ENCODE results near the gene PEX5L.
A peak's percentile ranks its signal among the peaks of the same experiment; 100 is the strongest.

PEX5L gene

DNA sequence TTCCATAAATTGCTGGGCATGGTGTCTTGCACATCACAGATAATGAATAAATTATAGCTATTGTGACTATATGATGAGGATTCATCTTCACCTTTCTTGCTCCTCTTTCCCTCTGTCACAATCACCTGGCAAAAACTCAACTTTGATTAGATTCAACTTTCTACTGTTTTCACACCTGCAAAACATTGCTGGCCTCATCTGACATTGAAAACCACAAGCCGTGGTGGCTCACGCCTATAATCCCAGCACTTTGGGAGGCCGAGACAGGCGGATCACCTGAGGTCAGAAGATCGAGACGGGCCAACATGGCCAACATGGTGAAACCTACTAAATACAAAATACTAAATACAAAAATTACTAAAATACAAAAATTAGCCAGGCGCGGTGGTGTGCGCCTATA is 12.7 kb upstream of the PEX5L start:
- TF ChIP-seq, protein P1, sequence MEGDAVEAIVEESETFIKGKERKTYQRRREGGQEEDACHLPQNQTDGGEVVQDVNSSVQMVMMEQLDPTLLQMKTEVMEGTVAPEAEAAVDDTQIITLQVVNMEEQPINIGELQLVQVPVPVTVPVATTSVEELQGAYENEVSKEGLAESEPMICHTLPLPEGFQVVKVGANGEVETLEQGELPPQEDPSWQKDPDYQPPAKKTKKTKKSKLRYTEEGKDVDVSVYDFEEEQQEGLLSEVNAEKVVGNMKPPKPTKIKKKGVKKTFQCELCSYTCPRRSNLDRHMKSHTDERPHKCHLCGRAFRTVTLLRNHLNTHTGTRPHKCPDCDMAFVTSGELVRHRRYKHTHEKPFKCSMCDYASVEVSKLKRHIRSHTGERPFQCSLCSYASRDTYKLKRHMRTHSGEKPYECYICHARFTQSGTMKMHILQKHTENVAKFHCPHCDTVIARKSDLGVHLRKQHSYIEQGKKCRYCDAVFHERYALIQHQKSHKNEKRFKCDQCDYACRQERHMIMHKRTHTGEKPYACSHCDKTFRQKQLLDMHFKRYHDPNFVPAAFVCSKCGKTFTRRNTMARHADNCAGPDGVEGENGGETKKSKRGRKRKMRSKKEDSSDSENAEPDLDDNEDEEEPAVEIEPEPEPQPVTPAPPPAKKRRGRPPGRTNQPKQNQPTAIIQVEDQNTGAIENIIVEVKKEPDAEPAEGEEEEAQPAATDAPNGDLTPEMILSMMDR (IDR thresholded peaks at IDR 0.05; ENCODE audit: borderline replicate concordance, insufficient read depth, low read depth, low read length), result no peak
- H3K4me3 ChIP-seq (ENCODE audit: low read depth, low read length), result no peak overlapping the region

DNA sequence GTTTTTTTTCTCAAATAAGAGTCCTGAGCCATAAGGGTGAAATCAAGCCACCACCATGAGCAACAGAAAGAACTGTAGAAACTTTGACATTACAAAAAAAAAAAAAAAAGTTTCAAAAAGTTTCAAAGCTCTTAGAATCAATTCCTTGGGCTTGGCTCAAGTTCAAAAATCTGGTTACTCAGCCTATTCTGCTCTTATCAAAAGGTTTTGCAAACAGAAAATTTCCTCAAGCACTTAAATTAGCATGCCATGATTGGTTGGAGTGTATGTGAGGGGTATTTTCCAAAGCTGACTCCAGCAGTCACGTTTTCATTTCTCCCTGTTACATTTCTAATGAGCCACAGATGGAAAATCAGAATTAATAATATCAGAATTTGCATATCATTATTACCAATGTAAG is 12.1 kb upstream of the PEX5L start:
- TF ChIP-seq, protein P1 (IDR thresholded peaks at IDR 0.05; ENCODE audit: borderline replicate concordance, insufficient read depth, low read depth, low read length), result no peak
- no peak overlapping the region for H3K4me3 ChIP-seq (ENCODE audit: low read depth, low read length)

DNA sequence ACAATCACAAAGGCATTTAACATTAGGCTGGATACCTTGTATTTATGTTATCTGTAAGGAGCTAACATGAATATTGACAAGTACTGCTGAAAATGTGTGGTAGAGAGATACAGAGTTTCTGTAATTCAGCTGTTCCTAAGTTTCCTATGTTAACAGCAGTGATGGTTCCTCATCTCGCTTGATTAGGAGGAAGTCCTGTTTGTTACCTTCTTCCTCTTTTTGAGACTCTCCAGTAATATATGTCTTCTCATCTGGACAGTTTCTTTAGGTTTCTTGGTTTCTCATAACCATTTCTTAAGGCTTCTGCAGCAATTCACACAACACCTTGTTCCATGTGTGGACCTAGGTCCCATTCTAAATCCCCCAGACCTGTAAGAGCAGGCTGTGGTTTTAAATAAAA is 11.4 kb upstream of the PEX5L start:
- TF ChIP-seq, protein P1 (IDR thresholded peaks at IDR 0.05; ENCODE audit: borderline replicate concordance, insufficient read depth, low read depth, low read length), result no peak
- H3K4me3 ChIP-seq (ENCODE audit: low read depth, low read length), result no peak overlapping the region

DNA sequence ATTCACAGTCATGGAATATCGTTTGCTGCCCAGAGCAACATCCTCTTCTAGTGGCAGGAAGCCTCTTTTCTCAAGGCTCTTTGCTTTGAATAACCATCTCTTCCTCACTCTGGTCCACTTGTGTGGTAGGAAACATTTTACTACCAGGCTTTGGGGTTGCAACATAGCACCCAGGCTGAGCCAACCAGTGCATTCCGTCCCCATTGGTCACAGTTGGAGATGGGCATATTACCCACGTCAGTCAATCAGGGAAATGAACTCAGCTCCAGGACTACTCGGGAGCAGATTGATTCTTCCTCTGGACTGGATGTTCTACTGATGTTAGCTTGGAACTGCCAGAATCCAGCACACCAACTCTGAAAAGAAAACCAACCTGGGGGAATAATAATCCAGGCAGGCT is 4.2 kb upstream of the PEX5L start:
- H3K4me3 ChIP-seq (ENCODE audit: low read depth, low read length), result no peak overlapping the region
- TF ChIP-seq, protein P1 (IDR thresholded peaks at IDR 0.05; ENCODE audit: borderline replicate concordance, insufficient read depth, low read depth, low read length), result no peak

DNA sequence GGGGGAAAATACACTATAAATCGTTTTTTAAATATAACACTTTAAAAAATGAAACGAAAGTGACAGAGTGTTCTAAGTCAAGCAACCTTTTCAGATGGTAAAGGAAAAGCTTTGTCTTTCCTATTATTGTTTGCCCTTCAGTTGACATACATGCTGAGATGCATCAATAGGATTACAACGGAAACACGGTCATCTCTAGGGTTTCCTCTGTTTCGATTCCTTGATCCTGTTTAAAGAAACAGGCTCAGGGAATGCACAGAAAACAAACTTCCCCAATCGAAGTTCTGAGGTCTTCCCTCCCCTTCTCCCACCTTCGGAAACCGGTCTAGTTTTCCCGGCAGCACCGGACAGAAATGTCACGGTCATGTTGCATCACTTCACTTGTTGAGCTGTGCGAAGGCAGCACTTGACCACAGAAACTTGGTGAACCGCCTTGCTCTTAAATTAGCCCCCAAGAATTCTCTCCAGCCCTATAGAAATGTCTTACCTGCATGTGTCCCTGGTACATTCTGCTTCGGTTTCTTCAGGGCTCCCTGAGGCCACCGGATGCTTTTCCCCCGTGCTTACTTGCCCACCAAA is 556 bp downstream of the PEX5L start:
- H3K4me3 ChIP-seq (ENCODE audit: low read depth, low read length), result peak overlapping the region; percentile 49
- TF ChIP-seq, protein P1 (IDR thresholded peaks at IDR 0.05; ENCODE audit: borderline replicate concordance, insufficient read depth, low read depth, low read length), result no peak

DNA sequence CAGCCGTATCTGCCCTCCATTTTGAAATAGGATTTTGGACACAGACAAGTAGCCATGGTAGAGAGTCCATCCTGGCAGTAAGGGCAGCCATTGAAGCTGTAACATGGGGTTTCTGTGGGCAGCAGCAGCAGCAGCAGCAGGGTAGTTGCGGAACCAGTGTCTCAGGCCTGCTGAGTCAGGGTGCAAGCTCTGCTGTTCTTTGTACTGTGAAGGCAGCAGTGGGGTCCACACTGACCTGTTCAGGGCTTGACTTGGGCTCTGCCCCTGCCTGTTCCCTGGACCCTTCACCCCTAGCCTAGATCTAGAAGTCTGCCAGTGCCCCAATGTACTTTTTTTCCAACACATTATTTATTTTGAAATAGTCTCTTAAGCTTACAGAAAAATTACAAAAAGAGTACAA is 9.7 kb downstream of the PEX5L start:
- TF ChIP-seq, protein P1 (IDR thresholded peaks at IDR 0.05; ENCODE audit: borderline replicate concordance, insufficient read depth, low read depth, low read length), result no peak
- no peak overlapping the region for H3K4me3 ChIP-seq (ENCODE audit: low read depth, low read length)

DNA sequence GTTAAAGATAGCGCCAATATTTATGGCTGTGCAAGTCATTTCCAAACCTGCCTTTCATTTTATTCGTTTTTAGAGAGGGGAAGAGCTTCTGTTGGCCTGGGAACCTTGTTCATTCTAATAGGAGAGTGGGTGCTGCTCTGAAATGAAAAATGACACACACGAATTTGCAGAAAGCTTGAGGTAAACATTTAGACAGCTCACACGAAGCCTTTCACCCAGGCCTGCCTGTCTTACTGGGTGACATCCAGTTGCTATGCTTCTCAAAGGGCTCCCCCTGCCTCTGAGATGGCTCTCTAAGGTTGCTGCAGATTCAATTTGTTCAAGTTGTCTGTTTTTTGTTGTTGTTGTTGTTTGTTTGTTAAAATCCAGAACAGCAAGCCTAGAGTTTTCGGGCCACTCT is 18.2 kb downstream of the PEX5L start:
- no peak overlapping the region for H3K4me3 ChIP-seq (ENCODE audit: low read depth, low read length)
- TF ChIP-seq, protein P1 (IDR thresholded peaks at IDR 0.05; ENCODE audit: borderline replicate concordance, insufficient read depth, low read depth, low read length), result peak; percentile 28; the same call in 1 of the 2 replicates
